ENCODE results near the gene CCDC66. TPM values are rescaled to one million over a fixed set of nuclear protein-coding genes. Genes with fewer than 3 reads are reported as not detected.

The CCDC66 gene
- total RNA-seq, 1 experiment from 2014 or later: 23.0 TPM

DNA sequence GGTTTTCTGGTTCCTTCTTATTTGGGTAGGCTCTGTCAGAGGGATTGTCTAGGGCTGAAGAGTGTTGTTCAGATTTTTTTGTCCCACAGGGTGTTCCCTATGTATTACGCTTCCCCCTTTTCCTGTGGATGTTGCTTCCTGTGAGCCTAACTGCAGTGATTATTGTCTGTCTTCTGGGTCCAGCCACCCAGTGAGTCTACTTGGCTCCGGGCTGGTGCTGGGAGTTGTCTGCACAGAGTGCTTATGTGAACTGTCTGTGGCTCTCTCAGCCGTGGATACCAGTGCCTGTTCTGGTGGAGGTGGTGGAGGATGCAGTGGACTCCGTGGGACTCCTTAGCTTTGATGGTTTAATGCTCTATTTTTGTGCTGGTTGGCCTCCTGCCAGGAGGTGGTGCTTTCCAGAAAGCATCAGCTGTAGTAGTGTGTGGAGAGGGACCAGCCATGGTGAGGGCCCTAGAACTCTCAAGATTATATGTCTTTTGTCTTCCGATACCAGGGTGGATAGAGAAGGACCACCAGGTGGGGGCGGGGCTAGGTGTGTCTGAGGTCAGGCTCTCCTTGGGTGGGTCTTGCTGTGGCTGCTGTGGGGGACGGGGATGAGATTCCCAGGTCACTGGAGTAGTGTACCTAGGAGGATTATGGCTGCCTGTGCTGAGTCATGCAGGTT lies 53.8 kb downstream of the CCDC66 start:
- no peak; the same call in 1 of the 2 replicates for ATAC-seq
- TF ChIP-seq STAT6 (CRISPR knock-in tag; conservative IDR thresholded peaks at IDR 0.05; ENCODE audit: low read depth) (no peak), SOX15 (CRISPR knock-in tag; IDR thresholded peaks at IDR 0.05) (no peak), MXD4 (CRISPR knock-in tag; IDR thresholded peaks at IDR 0.05; ENCODE audit: borderline replicate concordance) (no peak), ZNF219 (CRISPR knock-in tag; IDR thresholded peaks at IDR 0.05; ENCODE audit: borderline replicate concordance) (no peak), ZNF232 (CRISPR knock-in tag; IDR thresholded peaks at IDR 0.05) (no peak), ERG (CRISPR knock-in tag; IDR thresholded peaks at IDR 0.05) (no peak), CREM (CRISPR knock-in tag; IDR thresholded peaks at IDR 0.05) (no peak), MYBL2 (CRISPR knock-in tag; IDR thresholded peaks at IDR 0.05) (no peak), HMGA2 (CRISPR knock-in tag; IDR thresholded peaks at IDR 0.05) (no peak), NFYB (CRISPR knock-in tag; conservative IDR thresholded peaks at IDR 0.05; ENCODE audit: low read depth) (no peak), TCF7 (CRISPR knock-in tag; IDR thresholded peaks at IDR 0.05; ENCODE audit: low read depth) (no peak), GRHL2 (CRISPR knock-in tag; IDR thresholded peaks at IDR 0.05; ENCODE audit: insufficient replicate concordance, severe bottlenecking) (no peak), ELF4 (CRISPR knock-in tag; IDR thresholded peaks at IDR 0.05; ENCODE audit: low read depth) (no peak), ZNF512 (CRISPR knock-in tag; IDR thresholded peaks at IDR 0.05; ENCODE audit: borderline replicate concordance) (no peak), FOXJ3 (CRISPR knock-in tag; IDR thresholded peaks at IDR 0.05; ENCODE audit: borderline replicate concordance) (no peak), EMX1 (CRISPR knock-in tag; IDR thresholded peaks at IDR 0.05) (no peak), ZNF281 (CRISPR knock-in tag; IDR thresholded peaks at IDR 0.05) (no peak), ETV6 (CRISPR knock-in tag; IDR thresholded peaks at IDR 0.05) (no peak), ZNF121 (CRISPR knock-in tag; IDR thresholded peaks at IDR 0.05) (no peak), NR1H2 (CRISPR knock-in tag; IDR thresholded peaks at IDR 0.05) (no peak)
- no peak for DNase-seq (ENCODE audit: low spot score)
- Mint-ChIP-seq H3K9me3 (peaks cover 8% of the 10 kb centered on the region), H3K27ac (peak overlapping the region; percentile 15; the same call in 1 of the 2 replicates), H3K4me3 (no peak overlapping the region), H3K4me1 (peaks cover 22% of the 10 kb centered on the region), H3K27me3 (ENCODE audit: low read depth) (no peaks in the 10 kb centered on the region), H3K36me3 (peaks cover 49% of the 10 kb centered on the region)
- ChIA-PET POLR2A (interaction anchor here (1.4 kb wide), 1 partner anchor 54 kb away, joined by 3 read pairs; the partner anchor contains the start of gene CCDC66), CTCF (interaction anchor here (0.7 kb wide), 1 partner anchor 263 kb away, joined by 5 read pairs; no protein-coding TSS in a partner anchor)

Data from WTC11 (cell line).